Measurements from ENCODE around the gene TFCP2.
A peak's percentile ranks its signal among the peaks of the same experiment; 100 is the strongest.

- TF ChIP-seq CTCF (IDR thresholded peaks at IDR 0.05) (peak; percentile 88 to 97 (median 92)), POLR2A (IDR thresholded peaks at IDR 0.05) (peak; percentile 6 to 64)
Observed at GRCh38 chr12:51047655-51048540, 125.0 kb downstream of the TFCP2 start, which contains the start of gene LETMD1.
